ENCODE data around the gene SMG6. TPM values are rescaled to one million over a fixed set of nuclear protein-coding genes. Genes with fewer than 3 reads are reported as not detected.

The SMG6 gene
- total RNA-seq, 1 donor from 2014 or later: 75.5 TPM

DNA sequence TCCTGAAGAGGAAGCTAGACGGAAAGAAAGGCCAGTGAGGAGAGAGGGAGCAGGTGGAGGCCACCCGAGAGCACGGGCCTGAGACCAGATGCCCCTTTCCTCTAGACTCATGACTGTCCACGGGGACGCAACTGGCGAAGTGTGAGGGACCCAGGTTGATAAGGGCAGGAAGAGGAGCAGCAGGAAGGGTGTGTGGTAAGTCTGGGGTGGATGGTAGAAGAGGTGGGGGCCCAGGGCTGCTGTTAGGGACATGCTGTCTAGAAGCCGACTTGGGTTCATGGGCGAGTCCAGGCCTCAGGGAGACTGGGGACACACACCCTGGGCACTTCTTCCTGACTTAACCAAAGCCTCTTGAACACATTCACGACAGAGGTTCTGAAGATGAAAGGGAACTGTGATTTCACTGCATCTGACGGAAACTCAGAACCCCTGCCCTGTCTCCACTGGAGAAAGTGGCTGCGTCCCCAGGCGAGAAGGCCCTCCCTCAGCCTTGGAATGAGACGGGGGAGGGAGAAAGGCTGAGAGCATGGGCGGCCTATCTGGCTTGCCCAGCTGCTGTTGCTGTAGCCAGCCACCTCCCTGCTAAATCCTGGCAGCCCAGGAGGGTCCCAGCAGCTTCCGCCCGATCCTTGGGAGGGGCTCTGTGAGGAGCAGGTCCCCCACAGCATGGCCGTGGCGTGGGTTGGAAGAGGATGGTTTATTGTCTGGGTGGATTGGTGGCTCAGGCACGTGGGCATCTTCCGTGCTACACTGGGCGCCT is 242.7 kb downstream of the SMG6 start:
- DNase-seq (ENCODE audit: low read depth): no peak

DNA sequence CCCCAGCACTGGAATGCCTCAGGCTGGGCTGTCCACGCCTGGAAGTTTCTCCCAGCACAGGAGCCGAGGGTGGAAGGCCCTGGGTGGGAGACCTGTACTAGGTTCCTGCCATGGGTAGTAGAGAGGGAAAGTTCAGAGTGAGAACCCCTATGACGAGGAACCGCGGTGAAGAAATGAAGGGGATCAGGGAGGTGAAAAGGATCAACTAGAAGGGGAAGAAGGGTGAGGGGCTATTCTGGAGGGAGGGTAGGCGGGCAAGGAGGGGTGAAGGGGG is 243.3 kb downstream of the SMG6 start:
- no peak for DNase-seq (ENCODE audit: low read depth)

DNA sequence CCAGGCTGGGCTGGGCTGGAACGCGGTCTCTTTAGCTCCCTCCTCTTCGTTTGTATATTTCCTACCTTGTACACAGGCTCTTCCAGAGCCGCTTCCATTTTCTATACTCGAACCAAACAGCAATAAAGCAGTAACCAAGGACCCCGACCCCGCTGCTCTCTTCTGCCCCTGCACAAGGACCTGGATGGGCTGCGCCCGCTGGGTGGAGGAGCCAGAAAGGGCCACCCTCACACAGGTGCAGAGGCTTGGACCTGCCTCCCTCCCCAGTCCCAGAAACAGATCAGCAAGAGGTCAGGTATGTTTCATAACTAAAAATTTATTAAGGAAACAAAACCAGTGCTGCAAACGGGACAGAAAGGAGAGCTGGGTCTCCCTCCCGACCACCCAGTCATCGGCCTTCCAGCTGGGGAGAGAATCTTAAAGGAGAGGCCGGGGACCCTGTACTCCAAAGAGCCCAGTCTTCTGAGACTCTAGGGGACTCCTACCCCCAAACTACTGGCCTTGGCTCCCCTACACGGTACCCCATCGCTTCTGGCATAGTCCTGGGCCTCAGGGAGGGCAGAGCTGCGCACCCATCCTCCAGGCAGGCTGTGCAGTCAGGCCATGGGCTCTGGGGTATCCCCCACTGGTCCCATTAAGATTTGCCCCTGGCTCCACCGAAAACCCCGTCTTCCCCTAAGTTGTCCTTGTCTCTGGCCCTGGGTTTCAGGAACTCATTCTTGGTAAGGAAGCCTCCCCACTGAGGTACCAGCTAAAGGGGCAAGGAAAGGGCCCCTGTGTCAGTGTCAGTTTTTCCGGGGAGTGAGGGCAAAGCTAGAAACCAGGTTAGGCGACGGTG is 243.8 kb downstream of the SMG6 start:
- DNase-seq (ENCODE audit: low read depth): no peak

DNA sequence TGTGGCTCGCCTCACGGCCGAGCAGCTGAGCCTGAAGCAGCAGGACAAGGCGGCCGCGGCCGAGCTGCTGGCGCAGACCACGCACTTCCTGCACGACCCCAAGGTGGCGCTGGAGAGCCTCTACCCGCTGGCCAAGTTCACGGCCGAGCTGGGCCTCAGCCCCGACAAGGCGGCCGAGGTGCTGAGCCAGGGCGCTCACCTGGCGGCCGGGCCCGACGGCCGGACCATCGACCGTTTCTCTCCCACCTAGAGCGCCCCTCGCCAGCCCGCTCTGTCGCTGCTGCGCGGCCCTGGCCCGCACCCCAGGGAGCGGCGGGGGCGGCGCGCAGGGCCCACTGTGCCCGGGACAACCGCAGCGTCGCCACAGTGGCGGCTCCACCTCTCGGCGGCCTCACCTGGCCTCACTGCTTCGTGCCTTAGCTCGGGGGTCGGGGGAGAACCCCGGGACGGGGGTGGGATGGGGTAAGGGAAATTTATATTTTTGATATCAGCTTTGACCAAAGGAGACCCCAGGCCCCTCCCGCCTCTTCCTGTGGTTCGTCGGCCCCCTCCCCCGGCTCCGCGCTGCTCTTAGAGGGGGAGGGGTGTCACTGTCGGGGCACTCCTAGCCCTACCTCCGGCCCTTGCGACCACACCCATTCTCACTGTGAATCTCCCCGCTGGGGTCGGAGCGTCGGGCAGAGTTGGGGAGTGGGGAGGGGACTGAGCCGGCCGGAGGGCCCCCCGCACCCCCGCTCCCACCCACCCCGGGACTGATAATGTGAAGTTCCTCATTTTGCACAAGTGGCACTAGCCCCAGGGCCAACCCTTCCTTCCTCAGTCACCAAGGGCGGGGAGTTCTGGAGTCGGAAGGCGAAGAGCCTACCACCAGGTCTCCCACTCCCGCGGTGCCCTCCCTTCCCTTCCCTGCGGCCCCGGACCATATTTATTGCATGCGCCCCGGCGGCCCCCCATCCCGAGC is 244.7 kb downstream of the SMG6 start:
- DNase-seq (ENCODE audit: low read depth): no peak

DNA sequence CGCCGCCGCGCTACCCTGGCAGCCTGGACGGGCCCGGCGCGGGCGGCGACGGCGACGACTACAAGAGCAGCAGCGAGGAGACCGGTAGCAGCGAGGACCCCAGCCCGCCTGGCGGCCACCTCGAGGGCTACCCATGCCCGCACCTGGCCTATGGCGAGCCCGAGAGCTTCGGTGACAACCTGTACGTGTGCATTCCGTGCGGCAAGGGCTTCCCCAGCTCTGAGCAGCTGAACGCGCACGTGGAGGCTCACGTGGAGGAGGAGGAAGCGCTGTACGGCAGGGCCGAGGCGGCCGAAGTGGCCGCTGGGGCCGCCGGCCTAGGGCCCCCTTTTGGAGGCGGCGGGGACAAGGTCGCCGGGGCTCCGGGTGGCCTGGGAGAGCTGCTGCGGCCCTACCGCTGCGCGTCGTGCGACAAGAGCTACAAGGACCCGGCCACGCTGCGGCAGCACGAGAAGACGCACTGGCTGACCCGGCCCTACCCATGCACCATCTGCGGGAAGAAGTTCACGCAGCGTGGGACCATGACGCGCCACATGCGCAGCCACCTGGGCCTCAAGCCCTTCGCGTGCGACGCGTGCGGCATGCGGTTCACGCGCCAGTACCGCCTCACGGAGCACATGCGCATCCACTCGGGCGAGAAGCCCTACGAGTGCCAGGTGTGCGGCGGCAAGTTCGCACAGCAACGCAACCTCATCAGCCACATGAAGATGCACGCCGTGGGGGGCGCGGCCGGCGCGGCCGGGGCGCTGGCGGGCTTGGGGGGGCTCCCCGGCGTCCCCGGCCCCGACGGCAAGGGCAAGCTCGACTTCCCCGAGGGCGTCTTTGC is 245.6 kb downstream of the SMG6 start:
- no peak for DNase-seq (ENCODE audit: low read depth)

DNA sequence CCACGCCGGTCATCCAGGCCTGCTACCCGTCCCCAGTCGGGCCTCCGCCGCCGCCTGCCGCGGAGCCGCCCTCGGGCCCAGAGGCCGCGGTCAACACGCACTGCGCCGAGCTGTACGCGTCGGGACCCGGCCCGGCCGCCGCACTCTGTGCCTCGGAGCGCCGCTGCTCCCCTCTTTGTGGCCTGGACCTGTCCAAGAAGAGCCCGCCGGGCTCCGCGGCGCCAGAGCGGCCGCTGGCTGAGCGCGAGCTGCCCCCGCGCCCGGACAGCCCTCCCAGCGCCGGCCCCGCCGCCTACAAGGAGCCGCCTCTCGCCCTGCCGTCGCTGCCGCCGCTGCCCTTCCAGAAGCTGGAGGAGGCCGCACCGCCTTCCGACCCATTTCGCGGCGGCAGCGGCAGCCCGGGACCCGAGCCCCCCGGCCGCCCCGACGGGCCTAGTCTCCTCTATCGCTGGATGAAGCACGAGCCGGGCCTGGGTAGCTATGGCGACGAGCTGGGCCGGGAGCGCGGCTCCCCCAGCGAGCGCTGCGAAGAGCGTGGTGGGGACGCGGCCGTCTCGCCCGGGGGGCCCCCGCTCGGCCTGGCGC is 246.3 kb downstream of the SMG6 start:
- no peak for DNase-seq (ENCODE audit: low read depth)

DNA sequence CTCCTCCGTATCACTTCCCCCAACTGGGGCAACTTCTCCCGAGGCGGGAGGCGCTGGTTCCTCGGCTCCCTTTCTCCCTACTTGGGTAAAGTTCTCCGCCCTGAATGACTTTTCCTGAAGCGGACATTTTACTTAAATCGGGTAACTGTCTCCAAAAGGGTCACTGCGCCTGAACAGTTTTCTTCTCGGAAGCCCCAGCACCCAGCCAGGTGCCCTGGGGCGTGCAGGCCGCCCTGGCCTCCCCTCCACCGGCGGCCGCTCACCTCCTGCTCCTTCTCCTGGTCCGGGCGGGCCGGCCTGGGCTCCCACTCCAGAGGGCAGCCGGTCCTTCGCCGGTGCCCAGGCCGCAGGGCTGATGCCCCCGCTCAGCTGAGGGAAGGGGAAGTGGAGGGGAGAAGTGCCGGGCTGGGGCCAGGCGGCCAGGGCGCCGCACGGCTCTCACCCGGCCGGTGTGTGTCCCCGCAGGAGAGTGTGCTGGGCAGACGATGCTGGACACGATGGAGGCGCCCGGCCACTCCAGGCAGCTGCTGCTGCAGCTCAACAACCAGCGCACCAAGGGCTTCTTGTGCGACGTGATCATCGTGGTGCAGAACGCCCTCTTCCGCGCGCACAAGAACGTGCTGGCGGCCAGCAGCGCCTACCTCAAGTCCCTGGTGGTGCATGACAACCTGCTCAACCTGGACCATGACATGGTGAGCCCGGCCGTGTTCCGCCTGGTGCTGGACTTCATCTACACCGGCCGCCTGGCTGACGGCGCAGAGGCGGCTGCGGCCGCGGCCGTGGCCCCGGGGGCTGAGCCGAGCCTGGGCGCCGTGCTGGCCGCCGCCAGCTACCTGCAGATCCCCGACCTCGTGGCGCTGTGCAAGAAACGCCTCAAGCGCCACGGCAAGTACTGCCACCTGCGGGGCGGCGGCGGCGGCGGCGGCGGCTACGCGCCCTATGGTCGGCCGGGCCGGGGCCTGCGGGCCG is 247.1 kb downstream of the SMG6 start:
- no peak for DNase-seq (ENCODE audit: low read depth)

DNA sequence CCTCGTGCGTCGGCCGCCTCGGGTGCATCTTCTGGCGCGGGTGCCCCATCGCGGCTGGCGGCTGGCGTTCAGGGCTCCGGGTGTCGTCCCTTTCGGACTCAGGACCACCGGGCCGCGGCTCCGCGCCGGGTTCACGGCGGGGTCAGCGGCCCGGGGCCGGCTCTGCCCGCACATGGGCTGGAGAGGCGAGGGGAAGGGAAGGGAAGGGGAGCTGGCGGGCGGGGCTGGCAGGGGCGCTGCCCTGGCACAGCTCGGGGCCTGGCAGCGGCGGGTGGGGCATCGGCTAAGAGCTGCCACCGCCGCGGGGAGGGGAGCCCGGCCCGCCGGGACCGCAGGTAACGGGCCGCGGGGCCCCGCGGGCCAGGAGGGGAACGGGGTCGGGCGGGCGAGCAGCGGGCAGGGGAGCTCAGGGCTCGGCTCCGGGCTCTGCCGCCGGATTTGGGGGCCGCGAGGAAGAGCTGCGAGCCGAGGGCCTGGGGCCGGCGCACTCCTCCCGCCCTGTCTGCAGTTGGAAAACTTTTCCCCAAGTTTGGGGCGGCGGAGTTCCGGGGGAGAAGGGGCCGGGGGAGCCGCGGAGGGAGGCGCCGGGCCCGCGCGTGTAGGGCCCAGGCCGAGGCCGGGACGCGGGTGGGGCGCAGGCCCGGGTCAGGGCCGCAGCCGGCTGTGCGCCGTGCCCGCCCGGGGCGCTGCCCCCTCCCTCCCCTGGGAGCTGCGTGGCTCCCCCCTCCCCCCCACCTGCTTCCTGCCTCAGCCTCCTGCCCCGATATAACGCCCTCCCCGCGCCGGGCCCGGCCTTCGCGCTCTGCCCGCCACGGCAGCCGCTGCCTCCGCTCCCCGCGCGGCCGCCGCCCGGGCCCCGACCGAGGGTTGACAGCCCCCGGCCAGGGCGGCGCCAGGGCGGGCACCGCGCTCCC is 248.0 kb downstream of the SMG6 start:
- no peak for DNase-seq (ENCODE audit: low read depth)

DNA sequence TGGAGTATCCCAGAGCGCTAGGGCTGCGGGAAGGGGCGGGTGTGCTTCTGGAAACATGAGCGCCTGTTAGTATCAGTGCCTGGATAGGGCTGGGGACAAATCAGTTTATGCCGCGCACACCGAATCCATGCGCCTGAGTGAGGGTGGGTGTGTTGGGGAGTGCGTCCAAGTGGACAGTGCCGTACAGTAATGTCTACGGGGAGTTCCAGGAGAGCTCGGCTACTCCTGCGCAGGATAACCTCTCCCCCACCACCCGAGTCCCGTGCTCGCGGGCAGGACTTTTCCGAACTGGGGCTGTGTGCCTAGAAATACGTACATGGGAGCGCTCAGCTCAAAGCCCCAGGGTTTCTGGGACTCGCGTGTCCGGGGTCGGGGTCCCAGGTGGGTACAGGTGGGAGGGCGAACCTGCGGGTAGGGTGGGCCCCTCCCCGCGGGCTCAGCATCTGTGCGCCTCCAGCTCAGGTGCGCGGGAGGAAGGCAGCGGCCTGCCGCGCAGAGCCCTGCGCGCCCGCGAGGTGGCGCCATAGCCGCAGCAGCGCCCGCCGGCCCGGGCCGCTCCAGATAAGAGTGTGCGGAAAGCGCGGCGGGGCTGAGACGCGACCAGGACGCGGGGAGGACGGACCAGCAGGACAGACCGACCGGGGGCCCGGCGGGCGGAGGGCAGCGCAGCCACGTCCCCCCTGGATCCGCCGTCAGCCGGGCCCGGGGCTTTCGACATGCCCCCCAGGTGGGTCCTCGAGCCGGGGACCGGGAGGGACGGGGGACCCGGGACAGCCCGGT is 248.9 kb downstream of the SMG6 start, which contains the start of gene HIC1:
TSS of gene HIC1 (plus strand) at position 592 of the 780 bp plus-strand sequence. CDS start 1,588 bp downstream, outside the sequence.
- DNase-seq (ENCODE audit: low read depth): no peak

DNA sequence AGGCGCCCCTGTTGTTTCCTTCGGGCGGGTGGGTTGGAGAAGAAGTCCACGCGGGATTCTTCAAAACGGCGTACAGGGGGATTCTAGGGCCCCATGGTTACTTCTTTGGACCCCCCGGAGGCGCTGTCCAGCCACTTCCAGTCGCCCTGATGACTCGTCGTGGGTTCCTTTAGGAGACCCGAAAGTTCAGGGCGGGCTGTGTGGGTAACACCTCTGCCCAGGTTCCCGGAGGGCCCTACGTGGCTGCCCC is 249.4 kb downstream of the SMG6 start:
- no peak for DNase-seq (ENCODE audit: low read depth)

DNA sequence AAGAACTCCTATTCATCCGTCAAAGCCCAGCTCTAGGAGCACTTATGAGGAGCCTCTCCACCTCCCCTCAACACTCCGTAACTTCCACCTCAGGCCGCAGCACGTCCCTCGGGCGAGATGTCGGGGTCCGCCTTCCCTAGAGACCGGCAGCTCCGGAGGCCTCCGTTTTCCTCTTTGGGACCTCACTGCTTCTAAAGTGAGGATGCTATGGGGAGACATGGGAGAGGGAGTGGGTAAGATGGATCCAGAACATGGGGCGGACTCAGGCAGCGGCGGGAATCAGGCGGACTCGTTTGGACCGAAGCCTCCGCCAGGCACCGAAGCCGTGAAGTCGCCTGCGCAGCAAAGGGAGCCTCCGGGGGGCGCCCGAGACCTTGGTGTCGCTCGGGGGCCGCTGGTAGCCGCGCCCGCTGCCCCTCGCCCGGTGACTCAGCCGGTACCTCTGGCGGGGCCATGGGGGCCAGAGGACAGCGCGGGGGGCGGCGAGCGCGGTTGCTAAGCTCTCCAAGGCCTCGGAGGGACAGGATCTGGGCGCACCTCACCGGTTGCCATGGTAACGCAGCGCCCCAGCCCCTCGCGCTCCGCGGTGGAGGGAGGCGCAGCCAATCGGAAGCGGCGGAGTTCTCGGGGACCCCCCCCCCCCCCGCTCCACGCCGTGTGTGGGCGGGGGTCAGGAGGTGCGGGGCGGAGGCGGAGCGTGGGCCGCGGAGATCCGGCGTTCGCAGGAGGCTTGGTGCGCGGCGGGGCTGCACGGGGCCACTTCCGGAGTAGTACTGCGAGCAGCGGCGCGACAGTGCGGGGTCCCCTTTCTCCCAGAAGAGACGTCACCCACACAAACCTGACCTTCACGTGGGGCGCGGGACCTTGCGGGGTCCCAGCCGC is 250.0 kb downstream of the SMG6 start:
- DNase-seq (ENCODE audit: low read depth): no peak

DNA sequence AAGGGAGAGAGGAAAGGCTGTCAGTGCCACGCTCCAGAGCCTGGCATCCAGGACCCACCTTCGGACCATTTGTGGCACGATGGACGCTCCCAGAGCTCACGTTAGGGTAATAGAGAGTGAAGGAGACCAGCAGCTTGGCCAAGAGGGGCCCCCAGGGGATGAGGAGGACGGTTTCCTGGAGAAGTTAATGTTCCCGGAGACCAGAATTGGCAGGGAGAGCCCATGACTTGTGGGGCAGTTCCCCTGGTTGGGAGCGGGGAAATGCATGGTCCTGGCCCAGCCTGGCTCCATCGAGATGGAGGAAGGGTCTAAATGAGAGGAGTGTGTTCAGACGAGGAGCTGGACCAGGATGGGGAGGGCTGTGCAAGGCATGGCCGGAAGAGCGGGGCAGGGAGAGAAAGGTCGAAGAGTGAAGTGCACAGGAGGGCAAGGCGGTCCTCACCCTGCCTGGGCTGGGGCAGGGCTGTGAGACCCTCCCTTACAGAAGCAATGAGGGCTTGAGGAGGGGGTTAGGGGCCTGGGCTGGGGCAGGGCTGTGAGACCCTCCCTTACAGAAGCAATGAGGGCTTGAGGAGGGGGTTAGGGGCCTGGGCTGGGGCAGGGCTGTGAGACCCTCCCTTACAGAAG is 251.5 kb downstream of the SMG6 start:
- no peak for DNase-seq (ENCODE audit: low read depth)

DNA sequence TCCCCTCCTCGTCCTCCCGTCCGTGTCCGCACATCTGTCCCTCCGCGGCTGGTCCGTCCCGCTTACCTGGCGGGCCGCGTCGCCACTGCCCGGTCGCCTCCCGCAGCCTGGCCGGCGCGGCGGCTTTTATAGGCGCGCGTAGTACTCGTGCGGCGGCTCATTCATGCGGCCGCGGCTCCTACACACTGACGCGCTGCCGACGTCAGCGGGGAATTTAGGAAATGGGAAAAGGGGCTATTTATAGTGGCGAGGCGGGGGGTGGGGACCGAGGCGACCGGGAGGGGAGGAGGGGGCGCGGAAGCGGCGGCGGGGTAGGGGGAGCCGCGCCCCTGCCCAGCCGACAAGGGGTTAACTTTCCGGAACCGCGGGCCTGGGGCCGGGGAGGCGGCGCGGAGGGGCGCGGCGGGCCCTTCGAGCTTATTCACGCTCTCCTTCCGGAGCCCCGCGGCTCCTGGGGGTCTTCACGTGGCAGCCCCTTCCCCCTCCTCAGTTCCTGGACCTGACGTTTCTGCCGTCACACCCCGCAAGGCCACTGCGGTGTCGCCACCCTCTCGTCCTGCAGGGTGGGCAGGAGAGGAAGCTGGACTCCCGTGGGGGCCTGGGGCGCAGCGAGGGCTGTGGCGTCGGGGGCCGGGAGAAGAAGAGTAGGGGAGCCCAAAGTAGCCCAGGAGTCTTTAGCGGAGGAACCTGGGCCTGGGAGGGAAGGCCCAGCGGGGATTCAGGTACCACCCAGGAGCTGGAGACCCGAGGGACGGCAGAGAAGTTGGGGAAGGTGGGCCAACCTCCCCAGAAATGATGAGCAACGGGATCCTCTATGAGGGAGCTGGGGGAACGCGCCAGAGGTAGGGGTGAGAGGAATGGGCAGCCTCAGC is 252.3 kb downstream of the SMG6 start:
- DNase-seq (ENCODE audit: low read depth): no peak

DNA sequence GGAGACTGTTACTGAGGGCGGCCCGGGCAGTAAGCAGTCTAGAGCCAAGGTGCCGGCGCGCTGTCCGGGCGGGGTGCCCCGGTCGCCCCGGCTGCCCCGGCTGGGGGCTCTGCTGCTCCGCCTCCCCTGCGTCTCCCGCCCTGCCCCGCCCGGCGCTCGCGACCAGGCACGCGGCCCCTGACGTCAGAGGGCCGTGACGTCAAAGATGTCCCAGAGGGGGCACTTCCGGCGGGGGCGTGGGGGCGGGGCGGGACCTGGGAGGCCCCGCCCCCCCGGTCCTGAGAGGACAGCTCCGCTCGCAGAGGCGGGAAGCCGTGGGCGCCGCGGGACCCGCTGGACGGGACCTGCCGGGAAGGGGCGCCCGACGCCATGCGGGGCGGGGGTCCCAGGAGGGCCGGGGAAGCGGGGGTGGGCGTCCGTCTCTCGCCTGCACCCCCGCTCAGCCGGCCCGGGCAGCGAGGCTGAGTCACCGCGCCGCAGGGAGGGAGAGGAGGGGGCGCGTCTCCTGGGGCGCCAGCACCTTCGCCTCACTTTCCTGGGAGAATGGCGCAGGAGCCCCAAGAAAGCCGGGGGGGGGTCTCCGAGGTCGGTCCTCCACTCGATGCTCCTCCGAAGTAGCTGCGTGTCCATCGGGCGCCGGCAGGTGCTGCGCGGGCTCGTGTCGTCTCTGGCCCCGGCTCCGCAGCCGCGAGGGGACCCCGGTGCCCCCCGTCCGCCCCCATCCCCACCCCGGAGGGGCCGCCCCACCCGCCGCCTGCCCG is 253.1 kb downstream of the SMG6 start:
- DNase-seq (ENCODE audit: low read depth): no peak

Data from renal cortical epithelial cell (primary cell).